Activated T-helper 1 cell treated with anti-CD3 and anti-CD28 coated beads, Interleukin-12 subunit alpha, Interleukin-12 subunit beta, Interleukin-2, Interleukin-4 antibody, amounts not matched to agents 30 ng/mL and 10 ng/mL and 1 ng/mL, durations not matched to agents 14 hours and 24 hours and 36 hours (primary cell): ENCODE data around the gene LRRC9. TPM values are rescaled to one million over a fixed set of nuclear protein-coding genes. Genes with fewer than 3 reads are reported as not detected.
"Not testable (repeated sequence)": the region's sequence is repeated elsewhere in the genome, so short reads cannot be mapped to it uniquely, and the experiment has no call there.

Source experiments
- DNase-seq: peaks from one replicate; pipeline ENCODE4 v3.0.0; 2021; ENCODE audit warnings: low spot score
- H3K27ac Mint-ChIP-seq: one replicate; pipeline ENCODE4 v1.8.0; 2021; ENCODE audit warnings: mild to moderate bottlenecking, mixed read lengths
- H3K27me3 Mint-ChIP-seq: one replicate; pipeline ENCODE4 v1.8.0; 2022; ENCODE audit warnings: mild to moderate bottlenecking, moderate library complexity, mixed read lengths; ENCODE audit not compliant: insufficient read depth
- H3K36me3 Mint-ChIP-seq: one replicate; pipeline ENCODE4 v1.8.0; 2021; ENCODE audit warnings: low read depth, mixed read lengths
- H3K4me1 Mint-ChIP-seq: one replicate; pipeline ENCODE4 v1.8.0; 2021; ENCODE audit warnings: low read depth, mixed read lengths
- H3K4me3 Mint-ChIP-seq: one replicate; pipeline ENCODE4 v1.8.0; 2021; ENCODE audit warnings: mild to moderate bottlenecking, moderate library complexity, mixed read lengths
- H3K9me3 Mint-ChIP-seq: one replicate; pipeline ENCODE4 v1.8.0; 2021; ENCODE audit warnings: mixed read lengths
- intact Hi-C: fragments of 100-400 bp; cut with micrococcal nuclease; formaldehyde crosslinking; loops from one replicate; pipeline ENCODE4 v1.15.1; 2024
- total RNA-seq: library from RNA; stranded (reverse); gene quantifications from 2 replicates; pipeline ENCODE4 v1.2.3, GENCODE V29; 2022

LRRC9 gene
- total RNA-seq, 1 donor from 2014 or later, result not detected

- intact Hi-C loops, result no loop called here
Observed at GRCh38 chr14:59918824-59919569, 947 bp upstream of the LRRC9 start.

GRCh38 chr14:59920378-59920683 lies 387 bp downstream of the LRRC9 start:
- H3K4me1 Mint-ChIP-seq, result no peaks in the 10 kb centered on the region
- intact Hi-C loops, result no loop called here
- H3K36me3 Mint-ChIP-seq, result no peaks in the 10 kb centered on the region
- no peak overlapping the region for H3K27ac Mint-ChIP-seq
- H3K9me3 Mint-ChIP-seq, result no peaks in the 10 kb centered on the region
- H3K27me3 Mint-ChIP-seq, result peaks cover 38% of the 10 kb centered on the region
- no peak overlapping the region for H3K4me3 Mint-ChIP-seq
- DNase-seq, result no peak

More at GRCh38 chr14:59918824-59919569, 947 bp upstream of the LRRC9 start:
- Mint-ChIP-seq H3K4me3 (peak overlapping the region; percentile 31), H3K27ac (no peak overlapping the region), H3K36me3 (no peaks in the 10 kb centered on the region), H3K27me3 (peaks cover 38% of the 10 kb centered on the region), H3K9me3 (no peaks in the 10 kb centered on the region), H3K4me1 (no peaks in the 10 kb centered on the region)
- DNase-seq, result no peak

- Mint-ChIP-seq H3K36me3 (no peaks in the 10 kb centered on the region), H3K9me3 (no peaks in the 10 kb centered on the region), H3K4me3 (no peak overlapping the region), H3K27ac (no peak overlapping the region), H3K27me3 (peaks cover 15% of the 10 kb centered on the region), H3K4me1 (no peaks in the 10 kb centered on the region)
- intact Hi-C loops, result no loop called here
- DNase-seq, result no peak
Observed at GRCh38 chr14:59925797-59926196, 5.9 kb downstream of the LRRC9 start.

GRCh38 chr14:59926534-59926933 lies 6.6 kb downstream of the LRRC9 start:
- Mint-ChIP-seq H3K27ac (no peak overlapping the region), H3K27me3 (peaks cover 8% of the 10 kb centered on the region), H3K4me3 (no peak overlapping the region), H3K9me3 (no peaks in the 10 kb centered on the region), H3K36me3 (no peaks in the 10 kb centered on the region), H3K4me1 (no peaks in the 10 kb centered on the region)
- intact Hi-C loops, result no loop called here
- no peak for DNase-seq

GRCh38 chr14:59931237-59931636 lies 11.3 kb downstream of the LRRC9 start:
- DNase-seq, result no peak
- Mint-ChIP-seq H3K27me3 (peaks cover 7% of the 10 kb centered on the region), H3K4me3 (no peak overlapping the region), H3K4me1 (no peaks in the 10 kb centered on the region), H3K36me3 (no peaks in the 10 kb centered on the region), H3K27ac (no peak overlapping the region), H3K9me3 (no peaks in the 10 kb centered on the region)
- intact Hi-C loops, result no loop called here

GRCh38 chr14:59936145-59936544 lies 16.2 kb downstream of the LRRC9 start:
- no peaks in the 10 kb centered on the region for H3K4me1 Mint-ChIP-seq
- H3K27me3 Mint-ChIP-seq, result peaks cover 3% of the 10 kb centered on the region
- no peak overlapping the region for H3K4me3 Mint-ChIP-seq
- intact Hi-C loops, result no loop called here
- H3K9me3 Mint-ChIP-seq, result no peaks in the 10 kb centered on the region
- H3K27ac Mint-ChIP-seq, result no peak overlapping the region
- DNase-seq, result no peak
- no peaks in the 10 kb centered on the region for H3K36me3 Mint-ChIP-seq

- intact Hi-C loops, result no loop called here
- Mint-ChIP-seq H3K9me3 (no peaks in the 10 kb centered on the region), H3K27ac (no peak overlapping the region), H3K4me1 (no peaks in the 10 kb centered on the region), H3K4me3 (no peak overlapping the region), H3K36me3 (no peaks in the 10 kb centered on the region), H3K27me3 (peaks cover 8% of the 10 kb centered on the region)
- DNase-seq, result no peak
Observed at GRCh38 chr14:59939828-59940227, 19.9 kb downstream of the LRRC9 start.

GRCh38 chr14:59942296-59942862 lies 22.4 kb downstream of the LRRC9 start:
- H3K4me3 Mint-ChIP-seq, H3K9me3 Mint-ChIP-seq, DNase-seq, H3K36me3 Mint-ChIP-seq, H3K27ac Mint-ChIP-seq, intact Hi-C loops, H3K4me1 Mint-ChIP-seq, H3K27me3 Mint-ChIP-seq: not testable (repeated sequence)

- DNase-seq, result no peak
- Mint-ChIP-seq H3K4me1 (no peaks in the 10 kb centered on the region), H3K36me3 (no peaks in the 10 kb centered on the region), H3K27ac (no peak overlapping the region), H3K27me3 (peaks cover 4% of the 10 kb centered on the region), H3K9me3 (no peaks in the 10 kb centered on the region), H3K4me3 (no peak overlapping the region)
- intact Hi-C loops, result no loop called here
Observed at GRCh38 chr14:59944909-59945308, 25.0 kb downstream of the LRRC9 start.

- H3K4me1 Mint-ChIP-seq, H3K27ac Mint-ChIP-seq, H3K27me3 Mint-ChIP-seq, DNase-seq, H3K9me3 Mint-ChIP-seq, intact Hi-C loops, H3K36me3 Mint-ChIP-seq, H3K4me3 Mint-ChIP-seq: not testable (repeated sequence)
Observed at GRCh38 chr14:59952141-59952540, 32.2 kb downstream of the LRRC9 start.

- H3K9me3 Mint-ChIP-seq, H3K36me3 Mint-ChIP-seq, intact Hi-C loops, H3K27ac Mint-ChIP-seq, H3K4me1 Mint-ChIP-seq, DNase-seq, H3K4me3 Mint-ChIP-seq, H3K27me3 Mint-ChIP-seq: not testable (repeated sequence)
Observed at GRCh38 chr14:59957890-59958289, 37.9 kb downstream of the LRRC9 start.

GRCh38 chr14:59959668-59960067 lies 39.7 kb downstream of the LRRC9 start:
- no peaks in the 10 kb centered on the region for H3K4me1 Mint-ChIP-seq
- intact Hi-C loops, result loop anchor here (10.0 kb wide), 1 partner anchor 375 kb away; no protein-coding TSS in a partner anchor

GRCh38 chr14:59961518-59962062 lies 41.6 kb downstream of the LRRC9 start:
- H3K27ac Mint-ChIP-seq, result no peak overlapping the region
- H3K9me3 Mint-ChIP-seq, result peaks cover 3% of the 10 kb centered on the region
- peaks cover 3% of the 10 kb centered on the region for H3K27me3 Mint-ChIP-seq
- H3K4me1 Mint-ChIP-seq, result no peaks in the 10 kb centered on the region
- DNase-seq, result no peak
- H3K4me3 Mint-ChIP-seq, result no peak overlapping the region
- H3K36me3 Mint-ChIP-seq, result no peaks in the 10 kb centered on the region
- intact Hi-C loops, result loop anchor here (10.0 kb wide), 1 partner anchor 373 kb away; no protein-coding TSS in a partner anchor

More at GRCh38 chr14:59959668-59960067, 39.7 kb downstream of the LRRC9 start:
- no peak overlapping the region for H3K4me3 Mint-ChIP-seq
- no peak for DNase-seq
- H3K27ac Mint-ChIP-seq, result no peak overlapping the region
- peaks cover 7% of the 10 kb centered on the region for H3K27me3 Mint-ChIP-seq
- peaks cover 3% of the 10 kb centered on the region for H3K9me3 Mint-ChIP-seq
- no peaks in the 10 kb centered on the region for H3K36me3 Mint-ChIP-seq
